Spleen (tissue), 7 donors: ENCODE measurements around the gene MICAL2.

ENCODE experiments used
- CTCF ChIP-seq, 11 experiments: fragments of 200-600 bp in 7 of 11; fragments of 450-650 bp in 4 of 11; sonication (generic) in 4 of 11; IDR thresholded peaks in 8 of 11; conservative IDR thresholded peaks in 3 of 11; 1 replicate in 7 of 11; 2 replicates in 4 of 11; pipeline versions ENCODE4 v1.4.0 to v1.8.0; 2016 to 2021; ENCODE audit warnings: antibody characterized with exemption in 11 of 11, inconsistent platforms in 4 of 11, mild to moderate bottlenecking in 1 of 11
- POLR2AphosphoS5 ChIP-seq, 3 donors: sonication (generic); formaldehyde crosslinking; IDR thresholded peaks; one replicate each; pipeline ENCODE4 v1.5.1; 2017; ENCODE audit warnings: antibody characterized with exemption in 3 of 3
- donor health status: DM: no; HTN: no; CAD: no; lungs with moderate emphysema.
- donor health status: DM: no; HTN: no; CAD: no.
- donor health status: DM: no; HTN: no; CAD: no.

- TF ChIP-seq CTCF (IDR thresholded peaks at IDR 0.05 in 8 of 11, conservative IDR thresholded peaks at IDR 0.05 in 3 of 11): no peak
- no peak for TF ChIP-seq POLR2AphosphoS5 (IDR thresholded peaks at IDR 0.05)
Measured at GRCh38 chr11:12280199-12280837, 169.9 kb downstream of the MICAL2 start.
